Mucosa of descending colon (tissue), 3 donors: Measurements from ENCODE around the gene HSF5. TPM values are rescaled to one million over a fixed set of nuclear protein-coding genes. Genes with fewer than 3 reads are reported as not detected.

ENCODE experiments used
- total RNA-seq, 3 donors: library from RNA; stranded (reverse); fragmentation: NEBNext Ultra II Directional in 2 of 3; extraction: Animal tissue kit (Norgen Biotek cat#: 25700) in 2 of 3; gene quantifications; one replicate each; pipeline versions ENCODE4 v1.2.1 to v1.2.4, GENCODE V29; 2021 to 2023
- donor health status: DM: no; HTN: no; CAD: no; lungs with moderate emphysema.
- donor health status: DM: no; HTN: no; CAD: no.
- donor health status: DM: no; HTN: yes; CAD: no.

The HSF5 gene
- total RNA-seq, 3 donors from 2014 or later: 0.07 to 0.09 TPM; not detected in 1

Other genes with a start within 250 kb of the HSF5 start
- gene LPO, start 249.8 kb downstream of the HSF5 start, total RNA-seq: not detected
- gene MPO, start 207.5 kb downstream of the HSF5 start, total RNA-seq: under 1 TPM in 1 of 3 donors, not detected in 2; 0.19 TPM
- 10 to 100 TPM in 1 of 3 donors, 1 to 10 TPM in 2; 5.3 to 27.7 (median 8.3) TPM for gene TSPOAP1, start 159.6 kb downstream of the HSF5 start, total RNA-seq
- gene SUPT4H1, start 136.2 kb downstream of the HSF5 start, total RNA-seq: 10 to 100 TPM; 57.9 to 79.5 (median 68.9) TPM
- 10 to 100 TPM; 24.2 to 68.5 (median 37.7) TPM for gene RNF43, start 70.9 kb downstream of the HSF5 start, total RNA-seq
- 10 to 100 TPM; 38.9 to 61.9 (median 47.3) TPM for gene MTMR4, start 26.2 kb upstream of the HSF5 start, total RNA-seq
- gene TEX14, start 203.6 kb upstream of the HSF5 start, total RNA-seq: under 1 TPM in 1 of 3 donors, not detected in 2; 0.28 TPM
- gene RAD51C, start 204.2 kb upstream of the HSF5 start, total RNA-seq: 10 to 100 TPM in 2 of 3 donors, 1 to 10 TPM in 1; 6.2 to 20.3 (median 18.9) TPM